ENCODE results near the gene FAM50B. TPM values are rescaled to one million over a fixed set of nuclear protein-coding genes. Genes with fewer than 3 reads are reported as not detected.

FAM50B gene
- total and polyA plus RNA-seq, 10 of the 15 experiments (the other 5 are each of a cell fraction or from before 2014, with no cell fraction given): 0.58 to 10.2 (median 5.9) TPM

DNA sequence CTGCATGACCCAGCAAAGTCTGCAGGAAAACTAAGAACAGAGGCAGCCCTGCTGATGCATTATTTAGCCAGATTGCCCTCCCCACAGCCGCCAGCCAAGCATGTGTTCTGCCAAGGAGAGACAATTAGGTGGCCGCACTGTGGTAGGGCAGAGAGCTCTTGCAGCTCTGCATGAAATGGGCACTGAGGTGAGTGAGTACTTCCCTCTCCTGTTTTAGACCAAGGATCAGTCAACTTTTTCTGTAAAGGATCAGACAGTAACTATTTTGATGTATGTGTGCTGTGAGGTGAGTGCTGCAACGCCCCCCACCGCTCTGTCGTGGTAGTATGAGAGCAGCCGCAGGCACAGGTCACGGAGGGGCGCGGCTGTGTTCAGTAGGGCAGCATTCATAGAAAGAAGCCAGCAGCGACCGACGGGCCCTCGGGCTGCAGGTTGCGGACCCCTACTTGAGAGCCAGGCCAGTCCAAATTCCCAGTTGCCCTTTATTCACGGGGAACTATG lies 23.8 kb upstream of the FAM50B start (continued):
- TF ChIP-seq HDAC6 (IDR thresholded peaks at IDR 0.05; ENCODE audit: unreplicated experiment) (no peak), CHD4 (IDR thresholded peaks at IDR 0.05) (no peak)

DNA sequence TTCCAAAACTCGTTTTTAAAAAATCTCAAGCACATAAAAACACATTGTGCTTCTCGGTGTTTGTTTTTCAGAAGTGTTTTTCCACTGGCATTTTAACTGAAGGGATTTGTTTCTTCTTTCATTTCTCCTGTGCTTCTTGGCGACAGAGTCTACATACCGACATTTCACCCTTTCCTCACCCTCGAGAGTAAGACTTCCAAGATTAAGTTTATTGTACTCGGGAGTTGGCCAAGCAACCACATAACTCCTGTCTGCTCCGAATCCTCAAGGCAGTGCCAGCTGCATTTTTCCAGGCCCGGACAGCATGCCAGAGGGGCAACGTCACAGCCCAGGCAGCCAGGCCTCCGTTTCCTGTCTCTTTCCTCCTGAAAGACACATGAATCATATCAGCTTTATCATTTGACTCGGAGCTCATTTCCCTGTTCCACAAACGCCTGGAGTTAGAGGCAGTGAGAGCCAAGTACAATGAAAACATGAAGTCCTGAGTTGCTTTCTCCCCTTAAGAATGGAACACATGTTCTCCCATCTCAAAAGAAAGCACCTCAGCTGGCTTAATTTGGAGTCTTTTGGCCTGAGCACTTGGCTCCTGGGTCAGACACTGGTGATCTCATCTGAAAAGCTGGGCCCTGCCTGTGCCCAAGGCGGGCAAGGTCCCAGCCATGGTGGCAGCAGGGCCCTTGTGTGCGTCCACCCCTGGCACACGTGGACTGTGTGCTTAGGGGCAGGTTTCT lies 23.2 kb upstream of the FAM50B start:
- no peak for FAIRE-seq

DNA sequence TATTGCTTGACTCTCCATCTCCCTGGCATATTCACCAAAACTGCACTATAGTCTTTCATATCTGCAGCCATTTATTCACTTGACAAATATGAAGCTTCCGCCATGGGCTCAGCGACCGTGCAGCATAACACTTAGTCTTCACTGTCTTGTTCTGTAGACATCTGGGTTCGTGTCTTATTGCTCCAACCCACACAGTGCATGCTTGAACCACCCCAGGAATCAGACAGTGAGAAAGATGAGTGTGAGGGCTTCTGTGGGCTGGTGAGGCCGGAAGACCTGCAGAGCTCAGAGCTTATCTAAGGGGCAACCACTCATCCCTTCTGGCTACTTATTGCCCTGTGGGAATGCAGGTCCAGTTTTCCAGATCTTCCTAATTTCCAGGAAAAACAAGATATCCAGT lies 19.9 kb upstream of the FAM50B start:
- Histone ChIP-seq H3K27me3 (replicated peaks in 1 of 2; ENCODE audit: control insufficient read depth in 2 of 2, insufficient read depth in 2 of 2, low read length in 1 of 2) (no peaks in the 10 kb centered on the region), H2AFZ (ENCODE audit: control insufficient read depth, low read depth, low read length) (no peak overlapping the region), H3K79me2 (ENCODE audit: control insufficient read depth, insufficient read depth, low read length) (no peaks in the 10 kb centered on the region), H3K36me3 (ENCODE audit: control insufficient read depth in 2 of 2, insufficient read depth in 2 of 2, low read length in 1 of 2) (no peaks in the 10 kb centered on the region), H3K9ac (ENCODE audit: control insufficient read depth, insufficient read depth, low read length) (no peak overlapping the region), H3K27ac (ENCODE audit: control insufficient read depth, insufficient read depth) (no peak overlapping the region), H4K20me1 (ENCODE audit: control insufficient read depth, insufficient read depth) (no peaks in the 10 kb centered on the region), H3K4me2 (ENCODE audit: control insufficient read depth, insufficient read depth) (no peak overlapping the region), H3K4me3 (no peak overlapping the region), H3K9me3 (replicated peaks; ENCODE audit: control insufficient read depth, insufficient read depth, low read length) (no peaks in the 10 kb centered on the region), H3K4me1 (ENCODE audit: control insufficient read depth, insufficient read depth, low read length) (no peaks in the 10 kb centered on the region)
- DNase-seq (ENCODE audit: low read depth, low spot score): no peak
- in situ Hi-C loops (cut with MboI): no loop called here
- no TSS peak for BruUV-seq (replicated peaks)
- 61% methylated on average over 5 of the region's 5 CpGs for WGBS (ENCODE audit: insufficient coverage, insufficient replicate concordance, low lambda C conversion rate, missing lambda C conversion rate)
- FAIRE-seq: no peak
- TF ChIP-seq IKZF1 (conservative IDR thresholded peaks at IDR 0.05) (no peak), CBFB (IDR thresholded peaks at IDR 0.05; ENCODE audit: low read depth) (no peak)
- TF ChIP-seq, protein P1, sequence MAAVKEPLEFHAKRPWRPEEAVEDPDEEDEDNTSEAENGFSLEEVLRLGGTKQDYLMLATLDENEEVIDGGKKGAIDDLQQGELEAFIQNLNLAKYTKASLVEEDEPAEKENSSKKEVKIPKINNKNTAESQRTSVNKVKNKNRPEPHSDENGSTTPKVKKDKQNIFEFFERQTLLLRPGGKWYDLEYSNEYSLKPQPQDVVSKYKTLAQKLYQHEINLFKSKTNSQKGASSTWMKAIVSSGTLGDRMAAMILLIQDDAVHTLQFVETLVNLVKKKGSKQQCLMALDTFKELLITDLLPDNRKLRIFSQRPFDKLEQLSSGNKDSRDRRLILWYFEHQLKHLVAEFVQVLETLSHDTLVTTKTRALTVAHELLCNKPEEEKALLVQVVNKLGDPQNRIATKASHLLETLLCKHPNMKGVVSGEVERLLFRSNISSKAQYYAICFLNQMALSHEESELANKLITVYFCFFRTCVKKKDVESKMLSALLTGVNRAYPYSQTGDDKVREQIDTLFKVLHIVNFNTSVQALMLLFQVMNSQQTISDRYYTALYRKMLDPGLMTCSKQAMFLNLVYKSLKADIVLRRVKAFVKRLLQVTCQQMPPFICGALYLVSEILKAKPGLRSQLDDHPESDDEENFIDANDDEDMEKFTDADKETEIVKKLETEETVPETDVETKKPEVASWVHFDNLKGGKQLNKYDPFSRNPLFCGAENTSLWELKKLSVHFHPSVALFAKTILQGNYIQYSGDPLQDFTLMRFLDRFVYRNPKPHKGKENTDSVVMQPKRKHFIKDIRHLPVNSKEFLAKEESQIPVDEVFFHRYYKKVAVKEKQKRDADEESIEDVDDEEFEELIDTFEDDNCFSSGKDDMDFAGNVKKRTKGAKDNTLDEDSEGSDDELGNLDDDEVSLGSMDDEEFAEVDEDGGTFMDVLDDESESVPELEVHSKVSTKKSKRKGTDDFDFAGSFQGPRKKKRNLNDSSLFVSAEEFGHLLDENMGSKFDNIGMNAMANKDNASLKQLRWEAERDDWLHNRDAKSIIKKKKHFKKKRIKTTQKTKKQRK (IDR thresholded peaks at IDR 0.05; ENCODE audit: low read depth, low read length): no peak
- ATAC-seq: no peak
- ChIA-PET POLR2A (no interaction called here), CTCF (interaction anchor here (0.7 to 1.8 kb wide), 2 partner anchors 14 to 22 kb away, joined by 3 read pairs; no protein-coding TSS in a partner anchor), RAD21 (ENCODE audit: unreplicated experiment) (no interaction called here), SMC1A (ENCODE audit: uncharacterized antibody, unreplicated experiment) (no interaction called here)
- intact Hi-C loops (cut with micrococcal nuclease; ENCODE audit: unreplicated experiment): no loop called here

More for the DNA sequence above, 23.2 kb upstream of the FAM50B start:
- Histone ChIP-seq H3K9me3 (replicated peaks; ENCODE audit: control insufficient read depth, insufficient read depth, low read length) (no peaks in the 10 kb centered on the region), H3K36me3 (ENCODE audit: control insufficient read depth in 2 of 2, insufficient read depth in 2 of 2, low read length in 1 of 2) (no peaks in the 10 kb centered on the region), H2AFZ (ENCODE audit: control insufficient read depth, low read depth, low read length) (no peak overlapping the region), H3K27me3 (replicated peaks in 1 of 2; ENCODE audit: control insufficient read depth in 2 of 2, insufficient read depth in 2 of 2, low read length in 1 of 2) (no peaks in the 10 kb centered on the region), H4K20me1 (ENCODE audit: control insufficient read depth, insufficient read depth) (no peaks in the 10 kb centered on the region), H3K27ac (ENCODE audit: control insufficient read depth, insufficient read depth) (no peak overlapping the region), H3K9ac (ENCODE audit: control insufficient read depth, insufficient read depth, low read length) (no peak overlapping the region), H3K79me2 (ENCODE audit: control insufficient read depth, insufficient read depth, low read length) (no peaks in the 10 kb centered on the region), H3K4me1 (ENCODE audit: control insufficient read depth, insufficient read depth, low read length) (no peaks in the 10 kb centered on the region), H3K4me3 (no peak overlapping the region), H3K4me2 (ENCODE audit: control insufficient read depth, insufficient read depth) (no peak overlapping the region)
- POLR2A ChIA-PET: no interaction called here
- CTCF ChIA-PET: interaction anchor here (0.7 kb wide), 1 partner anchor 78 kb away, joined by 3 read pairs; no protein-coding TSS in a partner anchor
- in situ Hi-C loops (cut with MboI) (no loop called here), intact Hi-C loops (cut with micrococcal nuclease; ENCODE audit: unreplicated experiment) (no loop called here)
- DNase-seq (ENCODE audit: low read depth, low spot score) (no peak), ATAC-seq (no peak)
- SMC1A ChIA-PET (ENCODE audit: uncharacterized antibody, unreplicated experiment): no interaction called here
- RAD21 ChIA-PET (ENCODE audit: unreplicated experiment): no interaction called here
- no TSS peak for BruUV-seq (replicated peaks)
- TF ChIP-seq RUNX3 (IDR thresholded peaks at IDR 0.05; ENCODE audit: low read length) (no peak), NFXL1 (IDR thresholded peaks at IDR 0.05; ENCODE audit: borderline replicate concordance) (no peak), ZNF274 (IDR thresholded peaks at IDR 0.05; ENCODE audit: insufficient read depth, insufficient read length) (no peak), CBX5 (IDR thresholded peaks at IDR 0.05; ENCODE audit: low read depth) (no peak)
- WGBS (ENCODE audit: insufficient coverage, insufficient replicate concordance, low lambda C conversion rate, missing lambda C conversion rate): 48% methylated on average over 15 of the region's 15 CpGs

All from GM12878 (cell line).